GM12891 (cell line): ENCODE measurements around the gene DALRD3.

Source experiments
- DNase-seq: peaks from one replicate; pipeline ENCODE4 v3.0.0; 2011; ENCODE audit warnings: low spot score; ENCODE audit not compliant: insufficient read length
- FAIRE-seq: peaks from 2 replicates; lab custom pipeline; 2011; peaks lifted over from hg19 to GRCh38; lab: Jason Lieb, UNC
- PAX5 ChIP-seq: IDR thresholded peaks from 2 replicates; pipeline ENCODE4 v1.6.1; 2011; ENCODE audit warnings: low read length, moderate library complexity, mild to moderate bottlenecking; ENCODE audit not compliant: insufficient read depth, severe bottlenecking
- POLR2A ChIP-seq: IDR thresholded peaks from 2 replicates; pipeline ENCODE4 v1.6.1; 2011; ENCODE audit warnings: low read depth, low read length, control low read depth
- POLR2AphosphoS5 ChIP-seq: IDR thresholded peaks from 2 replicates; pipeline ENCODE4 v1.6.1; 2011; ENCODE audit warnings: low read depth, low read length, control low read depth
- POU2F2 ChIP-seq: IDR thresholded peaks from 2 replicates; pipeline ENCODE4 v1.6.1; 2011; ENCODE audit warnings: low read depth, mild to moderate bottlenecking, control low read depth, low read length, moderate library complexity
- SPI1 ChIP-seq: IDR thresholded peaks from 2 replicates; pipeline ENCODE4 v1.6.1; 2011; ENCODE audit warnings: low read depth, low read length, control low read depth
- TAF1 ChIP-seq: IDR thresholded peaks from 2 replicates; pipeline ENCODE4 v1.6.1; 2011; ENCODE audit warnings: low read depth, low read length, control low read depth

The DALRD3 gene

GRCh38 chr3:48983096-48983495, 35.3 kb downstream of the DALRD3 start:
- TF ChIP-seq POLR2A (no peak), PAX5 (no peak), POU2F2 (no peak), SPI1 (no peak), TAF1 (no peak), POLR2AphosphoS5 (no peak)
- DNase-seq = no peak
- FAIRE-seq = no peak

GRCh38 chr3:48982686-48983085, 35.7 kb downstream of the DALRD3 start:
- DNase-seq = no peak
- FAIRE-seq = no peak

GRCh38 chr3:48982016-48982415, 36.4 kb downstream of the DALRD3 start:
- DNase-seq (no peak), FAIRE-seq (no peak)
- no peak for TF ChIP-seq PAX5
- no peak for TF ChIP-seq SPI1
- TF ChIP-seq POLR2A = no peak
- TF ChIP-seq POU2F2 = no peak
- TF ChIP-seq POLR2AphosphoS5 = no peak
- TF ChIP-seq TAF1 = no peak

More at GRCh38 chr3:48982686-48983085, 35.7 kb downstream of the DALRD3 start:
- TF ChIP-seq POLR2AphosphoS5 (no peak), POLR2A (no peak), POU2F2 (no peak), PAX5 (no peak), SPI1 (no peak), TAF1 (no peak)

GRCh38 chr3:48980295-48980694, 38.1 kb downstream of the DALRD3 start:
- no peak for TF ChIP-seq POLR2AphosphoS5
- TF ChIP-seq PAX5 = no peak
- no peak for TF ChIP-seq TAF1
- TF ChIP-seq POLR2A = no peak
- no peak for TF ChIP-seq SPI1
- no peak for TF ChIP-seq POU2F2
- DNase-seq (no peak), FAIRE-seq (no peak)

GRCh38 chr3:48979451-48979850, 38.9 kb downstream of the DALRD3 start:
- FAIRE-seq (no peak), DNase-seq (no peak)
- TF ChIP-seq POLR2AphosphoS5 (no peak), POLR2A (no peak), PAX5 (no peak), POU2F2 (no peak), TAF1 (no peak), SPI1 (no peak)

- FAIRE-seq = no peak
- no peak for DNase-seq
- TF ChIP-seq POLR2AphosphoS5 (no peak), POLR2A (no peak), TAF1 (no peak), SPI1 (no peak), POU2F2 (no peak), PAX5 (no peak)
These were observed 44.1 kb downstream of the DALRD3 start for GRCh38 chr3:48974076-48974864.

- FAIRE-seq = no peak
- no peak for TF ChIP-seq PAX5
- TF ChIP-seq SPI1 = no peak
- no peak for TF ChIP-seq POLR2AphosphoS5
- TF ChIP-seq POU2F2 = no peak
- TF ChIP-seq TAF1 = no peak
- TF ChIP-seq POLR2A = no peak
- DNase-seq = no peak
These were observed 47.8 kb downstream of the DALRD3 start for GRCh38 chr3:48970586-48970985.

GRCh38 chr3:48966876-48967361, 51.5 kb downstream of the DALRD3 start:
- DNase-seq (no peak), FAIRE-seq (peak; percentile 56)
- TF ChIP-seq POU2F2 (no peak), TAF1 (no peak), POLR2A (no peak), SPI1 (no peak), PAX5 (no peak), POLR2AphosphoS5 (no peak)

GRCh38 chr3:48966367-48966766, 52.0 kb downstream of the DALRD3 start:
- FAIRE-seq = no peak

More at GRCh38 chr3:48966367-48966766, 52.0 kb downstream of the DALRD3 start:
- DNase-seq = no peak
- TF ChIP-seq POU2F2 (no peak), SPI1 (no peak), POLR2A (no peak), PAX5 (no peak), TAF1 (no peak), POLR2AphosphoS5 (no peak)
